ENCODE results near the gene TMEM11.
"Not testable (repeated sequence)": the region's sequence is repeated elsewhere in the genome, so short reads cannot be mapped to it uniquely, and the experiment has no call there.

The TMEM11 gene

DNA sequence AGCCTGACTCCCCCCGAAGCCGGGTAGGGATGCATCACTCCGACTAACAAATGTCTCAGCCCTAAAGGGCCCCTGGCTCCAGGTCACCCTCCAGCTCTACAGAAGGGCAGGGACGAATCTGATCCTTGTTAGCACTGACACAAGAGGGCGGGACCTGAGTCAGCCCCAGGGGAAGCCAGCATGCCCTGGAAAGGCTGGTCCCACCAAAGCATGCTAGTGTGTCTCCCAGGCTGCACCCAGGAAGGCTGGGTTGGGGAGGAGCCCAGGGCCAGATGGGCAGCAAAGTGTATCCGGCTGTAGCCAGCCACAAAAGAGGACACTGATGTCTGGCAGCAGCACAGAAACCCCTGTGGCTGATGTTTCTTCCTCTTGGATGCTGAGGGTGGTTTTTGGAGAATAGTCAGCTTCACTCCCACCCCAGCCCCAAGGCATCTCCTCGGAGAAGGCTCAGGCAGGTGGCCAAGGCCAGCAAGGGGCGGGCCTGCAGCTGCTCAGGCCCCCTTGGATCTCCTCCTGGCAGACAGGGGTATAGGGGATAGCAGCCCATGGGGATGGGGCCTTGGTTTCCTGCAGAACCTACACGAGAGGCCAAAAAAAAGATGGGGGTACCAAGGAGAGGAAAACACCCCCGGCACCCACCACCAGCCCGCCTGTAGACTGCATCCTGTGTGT is 28.2 kb upstream of the TMEM11 start:
- DNase-seq, result no peak

DNA sequence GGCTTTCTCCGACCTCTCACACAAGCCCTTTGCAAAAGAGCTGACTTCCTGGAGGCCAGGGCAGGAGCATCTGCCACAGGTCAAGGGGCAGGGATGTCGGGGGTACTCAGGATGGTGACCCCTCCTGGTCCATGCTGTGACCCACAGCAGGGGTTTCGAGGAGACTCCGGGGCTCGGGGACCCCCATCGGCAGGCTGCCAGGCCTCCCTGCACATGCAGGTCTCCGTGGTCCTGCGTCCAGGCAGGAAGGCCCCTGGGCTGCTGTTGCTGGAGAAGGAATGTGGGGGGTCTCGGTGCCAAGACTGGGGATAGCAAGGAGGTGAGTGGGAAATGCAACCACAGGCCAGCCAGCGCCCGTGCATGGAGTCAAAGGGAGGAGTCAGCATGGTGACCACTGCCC is 27.6 kb upstream of the TMEM11 start:
- no peak for DNase-seq

- no peak for DNase-seq
Observed at GRCh38 chr17:21240369-21241055, 26.6 kb upstream of the TMEM11 start.

GRCh38 chr17:21239680-21240368 is 25.9 kb upstream of the TMEM11 start:
- no peak for DNase-seq

DNA sequence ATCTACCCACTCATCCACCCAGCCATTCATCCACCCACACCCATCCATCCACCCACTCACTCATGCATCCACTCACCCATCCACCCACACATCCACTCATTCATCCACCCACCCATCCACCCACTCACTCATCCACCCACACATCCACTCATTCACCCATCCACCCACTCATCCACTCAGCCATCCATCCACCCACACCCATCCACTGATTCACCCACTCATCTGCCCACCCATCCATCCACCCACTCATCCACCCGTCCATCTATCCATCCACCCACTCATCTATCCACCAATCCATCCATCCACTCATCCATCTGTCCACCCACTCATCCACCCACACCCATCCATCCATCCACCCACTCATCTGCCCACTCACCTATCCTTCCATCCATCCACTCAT is 22.0 kb upstream of the TMEM11 start:
- no peak for DNase-seq

GRCh38 chr17:21233581-21234347 is 19.8 kb upstream of the TMEM11 start:
- no peak for DNase-seq

DNA sequence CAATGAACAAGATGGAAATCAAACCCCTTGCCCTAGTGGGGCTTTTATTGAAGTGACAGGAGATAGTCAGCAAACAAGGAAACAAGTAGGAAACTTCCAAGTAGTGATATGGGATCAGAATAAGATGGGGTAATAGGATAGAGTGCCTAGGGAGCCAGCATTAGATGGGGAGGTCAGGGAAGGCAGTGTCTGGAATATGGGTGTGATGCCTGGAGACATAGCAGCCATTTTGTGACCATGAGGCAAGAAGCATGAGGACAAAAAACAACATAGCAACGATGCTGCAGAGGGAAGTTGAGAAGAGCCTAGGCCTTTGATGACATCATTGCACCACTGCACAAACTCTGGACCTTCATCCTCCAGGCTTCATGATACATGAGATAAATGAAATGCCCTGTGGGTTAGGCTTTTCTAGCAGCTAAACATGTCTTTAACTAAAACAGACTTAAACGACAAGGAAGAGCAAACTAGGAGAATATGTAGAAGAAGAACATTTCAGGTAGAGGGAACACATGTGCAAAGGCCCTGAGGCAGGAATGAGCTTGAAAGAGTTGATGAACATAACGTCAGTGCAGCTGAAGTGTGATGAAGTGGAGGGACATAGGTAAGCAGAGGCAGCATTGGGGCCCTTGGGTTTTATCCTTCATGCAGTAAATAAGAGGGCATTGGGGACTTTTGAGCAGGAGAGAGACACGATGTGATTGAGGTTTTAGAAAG is 18.2 kb upstream of the TMEM11 start:
- no peak for DNase-seq

DNA sequence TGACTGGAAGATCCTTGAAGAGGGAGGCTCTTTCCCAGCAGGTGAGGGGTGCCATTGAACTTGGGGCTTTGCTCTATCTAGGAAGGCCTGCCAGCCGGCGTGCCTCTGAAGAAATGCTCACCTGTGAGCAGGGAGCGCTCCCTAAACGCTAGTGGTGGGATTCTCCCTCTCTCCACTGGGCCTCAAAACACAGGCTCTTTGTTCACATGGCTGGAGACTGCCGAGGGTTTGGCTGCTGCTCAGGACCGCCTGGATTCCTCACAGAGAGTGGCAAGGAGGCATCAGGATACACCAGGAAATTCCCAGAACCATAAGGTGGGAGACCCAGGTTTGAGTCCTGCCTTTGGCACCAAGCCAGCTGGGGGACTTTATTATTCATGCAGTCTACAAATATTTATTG is 17.6 kb upstream of the TMEM11 start:
- DNase-seq, result no peak

DNA sequence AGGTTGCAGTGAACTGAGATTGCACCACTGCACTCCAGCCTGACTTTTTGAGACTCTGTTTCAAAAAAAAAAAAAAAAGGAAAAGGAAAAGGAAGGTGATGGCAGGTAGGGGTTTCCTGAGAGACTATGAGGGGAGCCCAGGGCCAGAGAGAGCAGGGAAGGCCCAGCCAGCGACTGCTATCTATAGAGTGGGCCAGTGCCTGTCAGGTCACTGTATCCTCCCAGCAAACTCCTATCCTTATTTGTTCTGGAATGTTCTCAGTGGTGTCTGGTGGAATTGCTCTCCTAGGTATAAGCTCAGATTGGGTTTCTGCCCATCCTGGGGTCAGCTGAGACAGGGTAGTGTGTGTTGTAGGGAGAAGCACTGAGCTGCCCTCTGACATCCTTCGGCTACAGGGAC is 14.9 kb upstream of the TMEM11 start:
- DNase-seq, result no peak

- no peak for DNase-seq
Observed at GRCh38 chr17:21228111-21228510, 14.2 kb upstream of the TMEM11 start.

GRCh38 chr17:21227277-21227676 is 13.3 kb upstream of the TMEM11 start:
- DNase-seq, result not testable (repeated sequence)

GRCh38 chr17:21223086-21223485 is 9.1 kb upstream of the TMEM11 start:
- DNase-seq, result no peak

- no peak for DNase-seq
Observed at GRCh38 chr17:21218831-21219380, 4.9 kb upstream of the TMEM11 start.

DNA sequence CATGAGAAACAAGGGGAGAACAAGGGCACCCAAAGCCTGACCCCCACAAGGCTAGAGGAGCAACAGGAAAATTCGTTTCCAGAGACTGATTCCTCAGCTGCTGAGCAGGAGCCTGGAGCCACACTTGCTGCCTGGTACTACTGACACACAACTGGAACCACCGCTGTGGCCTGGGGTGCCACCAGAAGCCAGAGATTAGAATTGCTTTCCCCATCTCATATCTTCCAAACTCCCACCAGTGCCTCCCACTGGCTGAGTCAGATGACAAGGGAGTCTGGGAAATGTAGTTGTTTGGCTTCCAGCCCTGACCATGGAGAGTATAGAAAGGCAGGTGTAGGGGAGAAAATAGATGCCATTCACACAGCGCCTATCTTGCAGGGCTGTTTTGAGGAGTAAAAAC is 4.1 kb upstream of the TMEM11 start:
- no peak for DNase-seq

DNA sequence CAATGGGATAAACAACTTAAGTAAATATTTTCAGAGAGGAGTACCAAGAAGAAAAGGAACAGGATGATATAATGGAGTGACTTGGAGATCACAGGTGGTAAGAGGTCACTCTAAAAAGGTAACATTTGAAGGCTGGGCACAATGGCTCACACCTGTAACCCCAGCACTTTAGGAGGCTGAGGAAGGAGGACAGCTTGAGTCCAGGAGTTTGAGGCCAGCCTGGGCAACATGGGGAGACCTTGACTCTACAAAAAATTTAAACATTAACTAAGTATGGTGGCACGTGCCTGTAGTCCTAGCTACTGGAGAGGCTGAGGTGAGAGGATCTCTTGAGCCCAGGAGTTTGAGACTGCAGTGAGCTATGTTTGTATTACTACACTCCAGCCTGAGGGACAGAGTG is 3.4 kb upstream of the TMEM11 start:
- DNase-seq, result no peak

- DNase-seq, result no peak
Observed at GRCh38 chr17:21215935-21216334, 2.0 kb upstream of the TMEM11 start.

GRCh38 chr17:21214777-21215541 is 998 bp upstream of the TMEM11 start:
- no peak for DNase-seq

GRCh38 chr17:21213638-21214014 is 335 bp downstream of the TMEM11 start:
- DNase-seq, result no peak

- no peak for DNase-seq
Observed at GRCh38 chr17:21212826-21213637, 929 bp downstream of the TMEM11 start.

- DNase-seq, result no peak
Observed at GRCh38 chr17:21211825-21212479, 2.0 kb downstream of the TMEM11 start.

All from activated gamma-delta T cell treated with Interleukin-2 at 50 U/mL for 16 hours (primary cell).